Measurements from ENCODE around the gene DIAPH3. TPM values are rescaled to one million over a fixed set of nuclear protein-coding genes. Genes with fewer than 3 reads are reported as not detected.

The DIAPH3 gene
- total RNA-seq, 2 experiments from 2014 or later: 24.0 to 24.3 TPM

GRCh38 chr13:59677430-59677829, 486.3 kb downstream of the DIAPH3 start:
- DNase-seq: no peak
- CTCF ChIA-PET: interaction anchor here (0.5 to 3.3 kb wide), 9 partner anchors 10 to 533 kb away, joined by 3 to 20 read pairs (median 4); no protein-coding TSS in a partner anchor
- Mint-ChIP-seq H3K27ac (no peak overlapping the region), H3K4me1 (ENCODE audit: low read depth) (peaks cover 2% of the 10 kb centered on the region), H3K36me3 (ENCODE audit: low read depth) (no peaks in the 10 kb centered on the region), H3K27me3 (ENCODE audit: low read depth) (no peaks in the 10 kb centered on the region), H3K9me3 (no peaks in the 10 kb centered on the region), H3K4me3 (no peak overlapping the region)
- intact Hi-C loops (cut with micrococcal nuclease): loop anchor here (5.0 to 10.0 kb wide), 2 partner anchors 223 to 550 kb away; no protein-coding TSS in a partner anchor

- Mint-ChIP-seq H3K4me3 (no peak overlapping the region), H3K36me3 (ENCODE audit: low read depth) (no peaks in the 10 kb centered on the region), H3K27ac (no peak overlapping the region), H3K9me3 (no peaks in the 10 kb centered on the region), H3K27me3 (ENCODE audit: low read depth) (no peaks in the 10 kb centered on the region), H3K4me1 (ENCODE audit: low read depth) (peaks cover 2% of the 10 kb centered on the region)
- CTCF ChIA-PET: interaction anchor here (1.0 kb wide), 1 partner anchor 285 kb away, joined by 3 read pairs; no protein-coding TSS in a partner anchor
- no peak for DNase-seq
- intact Hi-C loops (cut with micrococcal nuclease): loop anchor here (5.0 to 10.0 kb wide), 2 partner anchors 220 to 553 kb away; no protein-coding TSS in a partner anchor
These were observed 489.1 kb downstream of the DIAPH3 start for GRCh38 chr13:59674616-59675015.

GRCh38 chr13:59673286-59673685, 490.4 kb downstream of the DIAPH3 start:
- H3K4me1 Mint-ChIP-seq (ENCODE audit: low read depth): peaks cover 2% of the 10 kb centered on the region
- no peaks in the 10 kb centered on the region for H3K27me3 Mint-ChIP-seq (ENCODE audit: low read depth)
- H3K9me3 Mint-ChIP-seq: no peaks in the 10 kb centered on the region
- no peaks in the 10 kb centered on the region for H3K36me3 Mint-ChIP-seq (ENCODE audit: low read depth)
- DNase-seq: no peak
- H3K4me3 Mint-ChIP-seq: no peak overlapping the region
- intact Hi-C loops (cut with micrococcal nuclease): loop anchor here (10.0 kb wide), 1 partner anchor 218 kb away; no protein-coding TSS in a partner anchor
- no peak overlapping the region for H3K27ac Mint-ChIP-seq
- CTCF ChIA-PET: no interaction called here

GRCh38 chr13:59672445-59672844, 491.3 kb downstream of the DIAPH3 start:
- no peak overlapping the region for H3K27ac Mint-ChIP-seq
- CTCF ChIA-PET: no interaction called here
- no peaks in the 10 kb centered on the region for H3K9me3 Mint-ChIP-seq
- DNase-seq: no peak
- no peak overlapping the region for H3K4me3 Mint-ChIP-seq
- H3K27me3 Mint-ChIP-seq (ENCODE audit: low read depth): no peaks in the 10 kb centered on the region
- intact Hi-C loops (cut with micrococcal nuclease): loop anchor here (10.0 kb wide), 1 partner anchor 218 kb away; no protein-coding TSS in a partner anchor
- H3K4me1 Mint-ChIP-seq (ENCODE audit: low read depth): peaks cover 2% of the 10 kb centered on the region
- H3K36me3 Mint-ChIP-seq (ENCODE audit: low read depth): no peaks in the 10 kb centered on the region

GRCh38 chr13:59671881-59672280, 491.8 kb downstream of the DIAPH3 start:
- H3K9me3 Mint-ChIP-seq: no peaks in the 10 kb centered on the region
- no peaks in the 10 kb centered on the region for H3K27me3 Mint-ChIP-seq (ENCODE audit: low read depth)
- CTCF ChIA-PET: no interaction called here
- peaks cover 2% of the 10 kb centered on the region for H3K4me1 Mint-ChIP-seq (ENCODE audit: low read depth)
- intact Hi-C loops (cut with micrococcal nuclease): loop anchor here (10.0 kb wide), 1 partner anchor 217 kb away; no protein-coding TSS in a partner anchor
- no peak for DNase-seq
- H3K4me3 Mint-ChIP-seq: no peak overlapping the region
- no peak overlapping the region for H3K27ac Mint-ChIP-seq
- H3K36me3 Mint-ChIP-seq (ENCODE audit: low read depth): no peaks in the 10 kb centered on the region

GRCh38 chr13:59666504-59666903, 497.2 kb downstream of the DIAPH3 start:
- intact Hi-C loops (cut with micrococcal nuclease): no loop called here
- Mint-ChIP-seq H3K36me3 (ENCODE audit: low read depth) (no peaks in the 10 kb centered on the region), H3K4me1 (ENCODE audit: low read depth) (no peaks in the 10 kb centered on the region), H3K9me3 (no peaks in the 10 kb centered on the region), H3K4me3 (no peak overlapping the region), H3K27me3 (ENCODE audit: low read depth) (no peaks in the 10 kb centered on the region), H3K27ac (no peak overlapping the region)
- no peak for DNase-seq
- CTCF ChIA-PET: interaction anchor here (0.6 to 1.4 kb wide), 3 partner anchors 11 to 763 kb away, joined by 3 to 4 read pairs (median 3); no protein-coding TSS in a partner anchor

GRCh38 chr13:59665732-59666131, 498.0 kb downstream of the DIAPH3 start:
- no peaks in the 10 kb centered on the region for H3K36me3 Mint-ChIP-seq (ENCODE audit: low read depth)
- intact Hi-C loops (cut with micrococcal nuclease): no loop called here
- H3K4me1 Mint-ChIP-seq (ENCODE audit: low read depth): no peaks in the 10 kb centered on the region
- no peak overlapping the region for H3K4me3 Mint-ChIP-seq
- no peaks in the 10 kb centered on the region for H3K27me3 Mint-ChIP-seq (ENCODE audit: low read depth)
- CTCF ChIA-PET: interaction anchor here (0.8 kb wide), 1 partner anchor 764 kb away, joined by 3 read pairs; no protein-coding TSS in a partner anchor
- H3K27ac Mint-ChIP-seq: no peak overlapping the region
- DNase-seq: no peak
- H3K9me3 Mint-ChIP-seq: no peaks in the 10 kb centered on the region

- Mint-ChIP-seq H3K27me3 (ENCODE audit: low read depth) (no peaks in the 10 kb centered on the region), H3K27ac (no peak overlapping the region), H3K36me3 (ENCODE audit: low read depth) (no peaks in the 10 kb centered on the region), H3K4me1 (ENCODE audit: low read depth) (no peaks in the 10 kb centered on the region), H3K9me3 (no peaks in the 10 kb centered on the region), H3K4me3 (no peak overlapping the region)
- intact Hi-C loops (cut with micrococcal nuclease): no loop called here
- CTCF ChIA-PET: no interaction called here
- DNase-seq: no peak
These were observed 498.5 kb downstream of the DIAPH3 start for GRCh38 chr13:59665184-59665583.

- H3K4me3 Mint-ChIP-seq: no peak overlapping the region
- no peaks in the 10 kb centered on the region for H3K4me1 Mint-ChIP-seq (ENCODE audit: low read depth)
- no peak for DNase-seq
- no peak overlapping the region for H3K27ac Mint-ChIP-seq
- CTCF ChIA-PET: interaction anchor here (0.6 kb wide), 1 partner anchor 130 kb away, joined by 3 read pairs; no protein-coding TSS in a partner anchor
- H3K36me3 Mint-ChIP-seq (ENCODE audit: low read depth): no peaks in the 10 kb centered on the region
- intact Hi-C loops (cut with micrococcal nuclease): no loop called here
- no peaks in the 10 kb centered on the region for H3K9me3 Mint-ChIP-seq
- no peaks in the 10 kb centered on the region for H3K27me3 Mint-ChIP-seq (ENCODE audit: low read depth)
These were observed 499.1 kb downstream of the DIAPH3 start for GRCh38 chr13:59664586-59664985.

- DNase-seq: no peak
- CTCF ChIA-PET: interaction anchor here (1.8 kb wide), 1 partner anchor 16 kb away, joined by 5 read pairs; no protein-coding TSS in a partner anchor
- H3K36me3 Mint-ChIP-seq (ENCODE audit: low read depth): no peaks in the 10 kb centered on the region
- no peak overlapping the region for H3K27ac Mint-ChIP-seq
- no peaks in the 10 kb centered on the region for H3K4me1 Mint-ChIP-seq (ENCODE audit: low read depth)
- no peaks in the 10 kb centered on the region for H3K27me3 Mint-ChIP-seq (ENCODE audit: low read depth)
- no peak overlapping the region for H3K4me3 Mint-ChIP-seq
- no peaks in the 10 kb centered on the region for H3K9me3 Mint-ChIP-seq
- intact Hi-C loops (cut with micrococcal nuclease): no loop called here
These were observed 500.0 kb downstream of the DIAPH3 start for GRCh38 chr13:59663707-59664106.

GRCh38 chr13:59660582-59660981, 503.1 kb downstream of the DIAPH3 start:
- CTCF ChIA-PET: no interaction called here
- no peak overlapping the region for H3K4me3 Mint-ChIP-seq
- H3K9me3 Mint-ChIP-seq: no peaks in the 10 kb centered on the region
- H3K36me3 Mint-ChIP-seq (ENCODE audit: low read depth): no peaks in the 10 kb centered on the region
- intact Hi-C loops (cut with micrococcal nuclease): no loop called here
- no peak for DNase-seq
- H3K27ac Mint-ChIP-seq: no peak overlapping the region
- H3K27me3 Mint-ChIP-seq (ENCODE audit: low read depth): no peaks in the 10 kb centered on the region
- no peaks in the 10 kb centered on the region for H3K4me1 Mint-ChIP-seq (ENCODE audit: low read depth)

GRCh38 chr13:59659981-59660380, 503.7 kb downstream of the DIAPH3 start:
- H3K4me3 Mint-ChIP-seq: no peak overlapping the region
- no peaks in the 10 kb centered on the region for H3K9me3 Mint-ChIP-seq
- no peaks in the 10 kb centered on the region for H3K4me1 Mint-ChIP-seq (ENCODE audit: low read depth)
- no peaks in the 10 kb centered on the region for H3K27me3 Mint-ChIP-seq (ENCODE audit: low read depth)
- CTCF ChIA-PET: no interaction called here
- intact Hi-C loops (cut with micrococcal nuclease): no loop called here
- no peaks in the 10 kb centered on the region for H3K36me3 Mint-ChIP-seq (ENCODE audit: low read depth)
- no peak for DNase-seq
- H3K27ac Mint-ChIP-seq: no peak overlapping the region

- Mint-ChIP-seq H3K27me3 (ENCODE audit: low read depth) (no peaks in the 10 kb centered on the region), H3K36me3 (ENCODE audit: low read depth) (no peaks in the 10 kb centered on the region), H3K4me1 (ENCODE audit: low read depth) (no peaks in the 10 kb centered on the region), H3K9me3 (no peaks in the 10 kb centered on the region), H3K4me3 (no peak overlapping the region), H3K27ac (no peak overlapping the region)
- CTCF ChIA-PET: interaction anchor here (0.6 kb wide), 1 partner anchor 39 kb away, joined by 3 read pairs; no protein-coding TSS in a partner anchor
- intact Hi-C loops (cut with micrococcal nuclease): no loop called here
- no peak for DNase-seq
These were observed 504.9 kb downstream of the DIAPH3 start for GRCh38 chr13:59658738-59659330.
